ENCODE results near the gene UBAP2L.

GRCh38 chr1:154304664-154305337 lies 84.0 kb downstream of the UBAP2L start:
- TF ChIP-seq POLR2A (IDR thresholded peaks at IDR 0.05) = no peak
- TF ChIP-seq CTCF (IDR thresholded peaks at IDR 0.05) = no peak

Data from thyroid gland (tissue), 4 donors.